LHCN-M2 (cell line): ENCODE results near the gene PRSS16. TPM values are rescaled to one million over a fixed set of nuclear protein-coding genes. Genes with fewer than 3 reads are reported as not detected.
"Not testable (repeated sequence)": the region's sequence is repeated elsewhere in the genome, so short reads cannot be mapped to it uniquely, and the experiment has no call there.

ENCODE experiments used
- DNase-seq: peaks from one replicate; pipeline ENCODE4 v3.0.0-alpha.2; 2012; ENCODE audit warnings: low read depth
- polyA plus RNA-seq: library from polyadenylated mRNA; unstranded; fragments of >200 nt; gene quantifications from one replicate; pipeline ENCODE4 v1.2.1, GENCODE V29; 2012; ENCODE audit warnings: missing spikeins
- total RNA-seq: library from RNA; depleted of rRNA; stranded (reverse); fragments of >200 nt; gene quantifications from 2 replicates; pipeline ENCODE4 v1.2.3, GENCODE V29; 2014; rRNA removed

Gene PRSS16, protein sequence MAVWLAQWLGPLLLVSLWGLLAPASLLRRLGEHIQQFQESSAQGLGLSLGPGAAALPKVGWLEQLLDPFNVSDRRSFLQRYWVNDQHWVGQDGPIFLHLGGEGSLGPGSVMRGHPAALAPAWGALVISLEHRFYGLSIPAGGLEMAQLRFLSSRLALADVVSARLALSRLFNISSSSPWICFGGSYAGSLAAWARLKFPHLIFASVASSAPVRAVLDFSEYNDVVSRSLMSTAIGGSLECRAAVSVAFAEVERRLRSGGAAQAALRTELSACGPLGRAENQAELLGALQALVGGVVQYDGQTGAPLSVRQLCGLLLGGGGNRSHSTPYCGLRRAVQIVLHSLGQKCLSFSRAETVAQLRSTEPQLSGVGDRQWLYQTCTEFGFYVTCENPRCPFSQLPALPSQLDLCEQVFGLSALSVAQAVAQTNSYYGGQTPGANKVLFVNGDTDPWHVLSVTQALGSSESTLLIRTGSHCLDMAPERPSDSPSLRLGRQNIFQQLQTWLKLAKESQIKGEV
- total RNA-seq = not detected in 2 replicates
- polyA plus RNA-seq = not detected

DNA sequence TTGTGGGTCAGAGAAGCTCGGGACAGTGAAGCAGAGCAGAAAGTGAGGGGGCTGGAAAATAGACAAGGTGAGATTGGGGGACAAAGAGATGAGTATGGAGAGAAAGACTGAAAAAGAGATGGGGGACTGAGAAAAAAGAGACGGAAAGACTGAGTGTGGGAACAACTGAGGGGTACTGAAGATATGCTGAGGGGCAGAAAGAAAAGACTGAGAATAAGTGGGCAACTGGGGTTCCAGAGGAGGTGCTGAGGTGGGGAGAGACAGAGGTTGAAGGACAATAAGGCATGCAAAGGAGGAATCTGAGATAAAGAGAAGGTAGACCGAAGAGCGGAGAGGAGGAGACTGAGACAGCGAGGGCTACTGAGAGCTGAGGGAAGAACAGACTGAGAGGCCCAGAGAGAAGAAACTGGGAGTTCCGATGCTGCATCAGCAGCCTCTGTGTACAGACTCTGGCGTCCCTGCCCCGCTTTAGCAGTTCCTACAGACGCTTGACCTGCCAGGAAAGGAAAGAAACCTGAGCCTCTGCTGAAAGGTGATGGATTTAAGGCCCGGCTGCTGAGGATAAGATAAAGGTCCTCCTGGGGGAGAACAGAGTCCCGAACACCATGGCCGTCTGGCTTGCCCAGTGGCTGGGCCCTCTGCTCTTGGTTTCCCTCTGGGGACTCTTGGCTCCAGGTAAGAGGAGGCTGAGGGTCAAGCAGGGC is at the start of gene PRSS16:
Gene PRSS16, plus strand, starts transcription at position 569 of the 704 bp plus-strand sequence. Its CDS starts 37 bp downstream, at position 606.
- no peak for DNase-seq

DNA sequence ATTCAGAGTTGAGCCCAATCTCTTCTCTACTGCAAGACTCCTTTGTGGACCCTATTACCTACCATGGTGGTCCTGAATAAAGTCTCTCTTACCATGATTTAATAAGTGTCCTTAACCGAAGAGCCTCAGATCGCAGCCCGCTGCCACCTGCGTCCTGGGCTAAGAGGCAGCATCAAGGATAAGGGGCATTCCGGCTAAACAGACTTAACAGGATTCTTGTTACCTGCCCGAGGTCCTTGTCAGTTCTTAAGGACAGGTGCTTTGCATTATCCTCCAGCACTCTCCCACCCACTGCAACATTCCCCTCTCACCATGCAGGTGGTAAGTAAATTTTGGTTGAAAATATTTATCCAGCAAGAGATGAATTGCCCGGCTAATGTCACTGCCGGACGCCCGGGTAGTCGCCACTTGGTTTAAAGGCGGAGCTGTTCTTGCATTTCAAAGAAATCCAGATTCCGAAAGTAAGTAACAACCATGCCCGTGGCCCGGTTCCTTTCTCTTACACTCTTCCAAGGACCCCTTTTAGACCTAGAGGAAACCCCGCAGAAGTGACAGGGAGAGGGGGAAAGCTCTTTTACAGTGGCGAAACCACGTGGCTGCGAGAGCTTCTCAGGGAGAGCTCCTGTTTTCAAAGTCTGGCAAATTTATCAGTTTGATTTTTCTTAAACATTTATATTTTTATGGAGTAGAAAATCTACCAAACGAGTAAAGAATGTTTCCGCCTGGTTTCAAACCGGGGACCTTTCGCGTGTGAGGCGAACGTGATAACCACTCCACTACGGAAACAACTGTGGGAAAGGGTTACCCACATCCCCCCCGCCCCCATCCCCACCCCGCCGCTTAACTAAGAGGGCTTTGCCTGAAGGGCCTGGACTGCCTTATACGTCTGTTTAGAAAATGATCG is 41.9 kb upstream of the PRSS16 start:
- peak; percentile 11 for DNase-seq

DNA sequence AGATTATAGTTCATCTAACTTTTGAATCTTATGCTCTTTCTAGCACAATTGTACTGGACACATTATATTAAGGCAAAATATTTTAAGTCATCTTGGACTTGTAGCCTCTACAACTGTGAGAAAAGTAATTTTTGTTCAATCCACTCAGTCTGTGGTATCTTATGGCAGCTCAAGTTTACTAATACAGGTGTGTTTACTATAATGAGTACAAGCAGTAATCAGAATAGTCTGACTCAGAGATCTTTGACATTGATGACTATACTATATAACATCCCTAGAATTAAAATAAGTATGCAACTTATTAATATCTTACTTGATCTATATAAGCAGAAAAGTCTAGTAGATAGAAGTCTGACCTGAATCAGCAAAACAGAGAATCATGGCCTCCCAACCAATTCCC is 40.7 kb upstream of the PRSS16 start:
- no peak for DNase-seq

DNA sequence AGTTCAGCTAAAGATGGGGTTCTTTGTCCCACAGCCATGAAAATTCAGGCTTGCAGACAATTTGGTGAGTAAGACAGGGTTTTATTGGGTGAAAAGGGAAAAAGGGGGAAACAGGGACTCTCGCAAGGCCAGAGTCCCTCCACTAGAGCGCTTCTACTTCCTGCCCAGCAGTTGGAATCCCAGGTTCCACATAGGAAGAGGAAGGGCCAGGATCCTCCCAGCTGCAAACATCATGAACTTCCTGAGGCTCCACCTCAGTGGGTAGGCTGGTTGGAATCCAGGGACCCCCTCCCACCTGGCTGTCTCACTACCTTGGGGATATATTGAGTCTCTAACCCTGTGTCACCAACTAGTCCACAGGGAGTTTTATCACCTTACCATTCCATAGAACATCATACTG is 39.5 kb upstream of the PRSS16 start:
- no peak for DNase-seq

DNA sequence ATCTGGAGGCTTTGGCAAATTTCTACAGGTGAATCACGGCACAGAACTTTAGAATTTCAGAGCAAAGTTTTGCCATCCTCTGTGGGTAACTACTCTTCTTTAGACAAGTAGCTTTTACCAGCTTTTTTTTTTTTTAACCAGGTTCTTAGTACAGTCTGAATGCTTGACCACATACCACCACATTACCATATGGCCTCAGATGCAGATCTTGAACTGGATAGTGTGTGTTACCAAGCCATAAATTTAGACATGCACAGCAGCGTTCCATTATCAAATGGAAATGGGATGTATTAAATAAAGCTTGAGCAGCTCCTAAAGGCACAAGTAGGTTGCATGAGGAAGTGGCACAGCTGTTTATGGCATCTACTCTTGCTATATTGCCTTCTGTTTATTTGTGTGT is 38.3 kb upstream of the PRSS16 start:
- no peak for DNase-seq

DNA sequence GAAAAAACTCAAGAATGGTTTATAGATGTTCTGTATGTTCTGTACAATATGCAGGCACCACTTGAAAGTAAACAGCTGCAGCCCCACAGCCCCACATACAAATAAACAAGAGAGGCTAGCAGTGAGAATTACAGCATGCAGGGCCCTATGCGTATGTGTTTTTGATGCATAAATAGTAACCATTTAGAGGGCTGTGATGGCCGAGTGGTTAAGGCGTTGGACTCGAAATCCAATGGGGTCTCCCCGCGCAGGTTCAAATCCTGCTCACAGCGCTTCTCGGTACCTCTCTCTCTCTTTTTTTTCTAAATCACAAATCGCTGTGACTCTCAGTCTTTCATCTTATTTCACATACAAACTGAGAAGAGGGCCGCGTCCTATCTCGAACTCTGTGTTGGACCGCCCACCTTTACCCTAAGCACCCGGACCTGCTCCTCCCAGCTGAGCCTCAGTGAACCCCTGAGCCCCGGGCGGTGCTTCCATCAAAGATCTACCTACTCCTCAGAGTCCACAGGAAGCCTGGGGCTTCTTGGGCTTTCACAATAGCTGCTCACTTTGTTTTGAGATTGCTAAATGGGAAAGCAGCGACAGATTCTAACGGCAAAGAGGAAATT is 37.7 kb upstream of the PRSS16 start:
- no peak for DNase-seq

DNA sequence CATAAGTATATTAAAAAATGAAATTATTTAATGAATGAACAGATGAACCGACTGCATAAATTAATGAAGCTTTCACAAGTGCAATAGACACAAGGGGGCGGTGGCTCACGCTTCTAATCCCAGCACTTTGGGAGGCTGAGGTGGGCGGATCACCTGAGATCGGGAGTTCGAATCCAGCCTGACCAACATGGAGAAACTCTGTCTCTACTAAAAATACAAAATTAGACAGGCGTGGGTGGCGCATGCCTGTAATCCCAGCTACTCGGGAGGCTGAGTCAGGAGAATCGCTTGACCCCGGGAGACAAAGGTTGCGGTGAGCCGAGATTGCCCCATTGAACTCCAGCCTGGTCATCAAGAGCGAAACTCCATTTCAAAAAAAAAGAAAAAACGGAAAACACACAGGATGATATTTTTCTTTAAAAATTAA is 34.4 kb upstream of the PRSS16 start:
- DNase-seq = not testable (repeated sequence)

DNA sequence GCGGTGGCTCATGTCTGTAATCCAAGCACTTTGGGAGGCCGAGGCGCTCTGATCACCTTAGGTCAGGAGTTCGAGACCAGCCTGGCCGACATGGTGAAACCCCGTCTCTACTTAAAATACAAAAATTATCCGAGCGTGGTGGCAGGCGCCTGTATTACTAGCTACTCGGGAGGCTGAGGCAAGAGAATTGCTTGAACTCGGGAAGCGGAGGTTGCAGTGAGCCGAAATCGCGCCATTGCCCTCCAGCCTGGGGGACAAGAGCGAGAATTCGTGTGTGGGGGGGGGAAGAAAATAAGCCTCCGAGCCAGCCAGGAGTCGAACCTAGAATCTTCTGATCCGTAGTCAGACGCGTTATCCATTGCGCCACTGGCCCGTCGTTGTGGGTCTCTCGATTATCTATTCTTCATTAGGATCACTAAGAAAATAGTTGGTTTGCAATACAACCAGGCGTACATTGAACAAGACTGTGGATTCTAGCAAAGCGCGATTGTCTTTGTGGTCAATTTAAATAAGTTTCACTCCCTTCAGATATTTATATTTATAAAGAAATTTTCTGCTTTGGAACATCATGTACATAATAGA is 33.9 kb upstream of the PRSS16 start:
- DNase-seq = no peak

DNA sequence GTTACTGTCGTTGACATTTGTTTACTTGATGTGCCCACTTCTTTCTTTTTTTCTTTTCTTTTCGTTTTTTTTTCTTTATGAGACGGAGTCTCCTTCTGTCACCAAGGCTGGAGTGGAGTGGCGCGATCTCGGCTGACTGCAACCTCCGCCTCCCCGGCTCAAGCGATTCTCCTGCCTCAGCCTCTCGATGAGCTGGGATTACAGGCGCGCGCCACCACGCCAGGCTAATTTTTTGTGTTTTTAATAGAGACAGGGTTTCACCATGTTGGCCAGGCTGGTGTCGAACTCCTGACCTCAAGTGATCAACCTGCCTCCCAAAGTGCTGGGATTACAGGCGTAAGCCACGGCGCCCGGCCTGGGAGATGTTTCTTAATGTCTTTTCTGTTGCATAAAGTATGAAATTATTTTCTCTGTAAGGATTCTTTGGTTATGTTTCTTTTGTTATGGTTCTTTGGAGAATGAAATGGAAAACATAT is 33.3 kb upstream of the PRSS16 start:
- no peak for DNase-seq

DNA sequence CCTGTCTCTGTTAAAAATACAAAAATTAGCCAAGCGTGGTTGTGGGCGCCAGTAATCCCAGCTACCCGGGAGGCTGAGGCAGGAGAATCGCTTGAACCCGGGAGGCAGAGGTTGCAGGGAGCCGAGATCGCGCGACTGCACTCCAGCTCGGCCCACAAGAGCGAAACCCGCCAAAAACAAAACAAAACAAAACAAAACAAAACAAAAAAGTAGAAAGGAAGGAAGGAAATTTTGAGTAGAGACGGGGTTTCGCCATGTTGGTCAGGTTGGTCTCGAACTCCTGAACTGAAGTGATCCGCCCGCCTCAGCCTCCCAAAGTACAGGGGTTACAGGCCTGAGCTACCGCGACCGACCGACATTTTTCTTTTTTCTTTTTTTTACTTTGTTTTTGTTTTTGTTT is 30.6 kb upstream of the PRSS16 start:
- no peak for DNase-seq

DNA sequence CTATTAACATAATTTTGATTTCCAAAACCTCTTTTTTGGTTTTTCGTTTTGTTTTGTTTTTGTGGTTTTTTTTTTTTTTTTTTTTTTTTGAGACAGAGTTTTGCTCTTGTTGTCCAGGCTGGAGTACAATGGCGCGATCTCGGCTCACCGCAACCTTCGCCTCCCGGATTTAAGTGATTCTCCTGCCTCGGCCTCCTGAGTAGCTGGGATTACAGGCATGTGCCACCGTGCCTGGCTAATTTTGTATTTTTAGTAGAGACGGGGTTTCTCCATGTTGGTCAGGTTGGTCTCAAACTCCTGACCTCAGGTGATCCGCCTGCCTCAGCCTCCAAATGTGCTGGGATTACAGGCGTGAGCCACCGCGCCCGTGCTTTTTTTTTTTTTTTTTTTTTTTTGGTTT is 24.5 kb upstream of the PRSS16 start:
- DNase-seq = not testable (repeated sequence)

DNA sequence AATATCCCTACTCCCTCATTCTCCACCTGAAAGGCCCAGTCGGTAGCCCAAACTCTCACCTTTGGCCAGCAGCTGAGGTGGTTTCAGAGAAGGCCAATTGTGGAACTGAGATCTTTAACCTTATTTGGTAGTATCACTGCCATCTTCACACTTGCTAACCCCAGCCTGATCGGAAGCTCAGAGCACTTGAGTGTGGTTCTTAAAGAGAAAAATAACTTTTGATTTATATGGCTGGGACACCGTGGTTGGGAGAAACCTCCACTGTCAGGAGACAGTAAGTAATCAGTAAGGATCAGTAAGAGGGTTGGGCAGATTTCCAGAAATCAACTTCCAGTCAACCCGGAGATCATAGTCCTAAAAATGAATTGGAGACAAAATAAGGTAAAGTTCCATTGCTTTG is 22.8 kb upstream of the PRSS16 start:
- DNase-seq = no peak

DNA sequence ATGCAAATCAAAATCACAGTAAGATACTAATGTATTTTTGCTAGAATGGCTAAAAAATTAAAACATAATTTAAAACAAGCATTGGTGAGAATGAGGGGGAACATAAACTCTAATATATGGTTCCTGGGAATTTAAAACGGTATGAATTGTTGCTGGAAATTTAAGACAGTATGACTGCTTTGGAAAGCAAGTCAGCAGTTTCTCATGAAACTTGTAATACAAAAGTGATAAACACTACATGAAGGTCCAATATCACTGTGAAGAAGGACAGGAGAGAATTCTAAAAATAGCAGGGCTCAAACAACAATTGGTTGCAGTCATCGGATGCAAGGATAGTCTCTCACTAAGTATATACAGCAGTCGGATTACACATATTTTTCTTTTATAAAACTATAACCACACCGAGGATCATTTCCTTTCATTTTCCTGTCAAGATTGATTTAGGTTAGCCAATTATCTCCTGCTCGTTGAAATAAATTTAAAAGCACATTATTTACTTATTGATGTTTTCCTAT is 18.5 kb upstream of the PRSS16 start:
- no peak for DNase-seq

DNA sequence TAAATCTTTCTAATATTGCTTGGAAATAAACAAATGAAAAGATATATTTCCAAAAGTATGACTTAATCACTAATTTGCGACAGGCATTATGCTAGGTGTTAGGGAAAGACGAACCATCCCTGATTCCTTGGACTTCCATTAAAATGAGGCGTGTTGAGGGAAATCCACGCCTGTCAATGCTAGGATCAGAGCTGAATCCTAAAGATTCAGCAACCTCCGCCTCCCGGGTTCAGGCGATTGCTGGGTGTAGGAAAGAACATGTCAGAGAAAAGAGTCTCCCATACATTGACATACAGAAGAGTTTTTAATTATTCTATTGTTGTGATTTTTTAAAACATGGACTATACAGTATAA is 16.8 kb upstream of the PRSS16 start:
- DNase-seq = no peak

DNA sequence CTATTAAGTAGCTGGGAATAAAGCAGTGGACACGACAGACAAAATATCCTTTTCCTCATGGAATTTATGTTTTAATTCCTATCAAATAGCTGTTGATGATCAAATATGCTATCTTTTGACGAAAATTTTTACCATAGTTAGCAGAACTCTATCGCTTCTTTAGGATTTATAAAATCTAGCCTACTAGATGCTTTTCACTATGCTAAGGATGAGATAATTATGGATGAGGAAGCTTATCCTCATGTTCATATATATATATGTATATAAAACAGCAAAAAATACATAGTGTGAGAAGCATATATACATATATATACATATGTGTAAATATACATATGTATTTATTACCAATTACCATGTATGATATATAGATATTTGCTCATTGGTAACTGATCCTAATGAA is 12.9 kb upstream of the PRSS16 start:
- DNase-seq = no peak

DNA sequence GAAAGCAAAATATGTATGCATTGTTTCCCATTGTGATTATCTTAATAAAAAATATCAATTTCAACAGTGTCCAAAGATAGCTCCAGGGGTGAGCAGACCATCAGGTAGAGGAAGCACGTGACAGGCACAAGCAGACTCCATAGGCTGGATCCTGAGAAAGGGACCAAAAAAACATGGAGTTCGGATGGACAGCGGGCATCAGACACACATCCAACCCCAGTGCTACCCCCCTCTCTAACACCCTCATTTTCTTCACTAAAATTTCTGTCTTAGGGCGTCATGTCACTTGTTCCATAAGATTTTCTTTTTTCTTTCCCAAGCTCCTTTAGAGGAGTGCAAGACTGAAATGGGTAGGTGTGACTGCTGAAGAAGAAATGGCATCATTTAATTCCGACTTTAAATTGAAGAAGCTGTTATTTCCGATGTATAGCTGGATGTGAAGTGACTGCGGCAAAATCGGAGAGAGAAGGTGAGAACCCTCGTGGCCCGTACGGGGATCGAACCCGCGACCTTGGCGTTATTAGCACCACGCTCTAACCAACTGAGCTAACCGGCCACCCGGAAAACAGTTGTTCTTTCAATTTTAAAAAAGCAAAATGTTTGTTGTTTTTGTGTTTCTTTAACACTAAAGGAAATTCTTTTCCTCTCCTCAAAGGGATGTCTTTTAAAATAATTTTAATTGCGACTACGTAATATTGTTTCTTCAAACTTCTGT is 10.3 kb upstream of the PRSS16 start:
- DNase-seq = peak; percentile 76

DNA sequence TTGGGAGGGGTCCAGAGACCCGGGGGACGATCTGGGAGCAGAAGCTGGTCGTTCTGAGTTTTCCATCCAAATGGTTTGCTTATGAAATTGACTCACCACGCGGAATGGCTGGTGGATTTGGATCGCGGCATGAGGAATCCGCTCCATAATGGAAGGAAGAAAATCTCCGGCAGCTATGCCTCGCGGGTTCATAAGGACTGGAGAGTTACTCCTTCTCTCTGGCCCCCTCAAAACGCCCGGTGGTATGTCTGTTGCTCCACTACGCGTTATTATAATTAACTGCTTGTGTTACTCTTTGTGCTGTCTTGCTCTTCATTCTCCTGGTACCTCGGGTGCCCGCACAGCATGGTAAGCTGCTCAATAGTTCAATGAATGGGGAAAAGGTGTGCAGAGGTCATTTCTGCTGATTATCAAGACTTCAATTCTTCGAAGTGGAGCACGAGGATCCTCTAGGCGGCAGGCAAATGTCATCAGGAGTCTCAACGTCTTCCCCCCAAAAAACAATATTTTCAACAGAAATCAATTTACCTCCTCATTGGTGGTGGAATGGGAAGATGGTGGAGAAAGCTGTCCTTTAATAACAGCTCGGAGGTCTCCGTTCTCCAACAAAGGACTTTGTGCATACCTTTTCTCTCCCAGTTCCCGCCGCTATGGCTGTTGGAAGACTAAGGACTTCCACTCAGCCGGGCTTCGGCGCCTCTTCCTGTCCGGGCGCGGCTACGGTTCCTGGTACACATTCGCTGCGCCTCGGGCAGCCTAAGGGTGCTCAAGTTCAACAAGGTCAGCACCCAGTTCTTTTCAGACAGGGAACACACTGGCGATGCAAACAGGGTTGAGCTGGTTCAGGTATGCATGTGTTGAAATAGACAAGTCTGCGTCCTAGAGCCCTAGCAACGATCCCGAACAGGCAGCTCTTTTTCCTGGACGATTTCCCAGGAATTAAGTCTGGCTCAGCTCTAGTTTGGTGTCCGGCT is 9.2 kb upstream of the PRSS16 start:
- DNase-seq = no peak

DNA sequence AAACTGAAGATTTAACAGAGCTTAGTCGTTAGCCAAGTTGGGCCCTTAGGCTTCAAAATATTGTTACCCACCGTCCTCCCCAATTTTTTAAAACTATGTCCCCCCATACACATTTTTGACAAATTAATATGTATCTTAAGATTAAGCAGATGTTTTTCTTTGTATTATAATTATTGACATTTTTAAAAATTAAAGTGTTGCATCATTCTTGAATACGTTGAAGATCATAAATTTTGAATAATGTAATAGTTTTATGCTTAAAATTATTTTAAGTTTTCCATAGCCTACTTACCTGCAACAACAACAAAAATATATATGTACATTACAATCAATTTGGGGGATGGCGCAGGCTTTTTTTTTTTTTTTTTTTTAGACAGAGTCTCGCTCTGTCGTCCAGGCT is 8.2 kb upstream of the PRSS16 start:
- no peak for DNase-seq

DNA sequence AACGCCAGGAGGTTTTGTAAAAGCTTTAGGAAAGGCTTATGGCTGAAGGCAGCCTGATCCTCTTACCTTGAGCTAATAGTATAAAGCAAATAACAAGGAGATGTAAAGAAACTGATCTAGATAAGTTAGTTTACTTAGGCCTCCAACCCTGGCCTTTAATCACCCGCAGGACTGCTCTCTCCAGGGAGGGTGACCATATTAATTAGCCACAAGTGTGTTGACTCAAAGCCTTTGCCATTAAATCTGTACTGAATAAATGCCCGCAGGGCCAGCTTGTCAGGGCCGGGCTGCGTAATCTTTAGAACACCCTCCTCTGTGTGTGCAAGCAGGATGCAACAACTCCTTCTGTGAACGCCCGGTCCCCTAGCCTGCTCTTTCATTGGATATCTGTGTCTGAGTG is 6.1 kb upstream of the PRSS16 start:
- DNase-seq = no peak
